ENCODE results near the gene RBKS. TPM values are rescaled to one million over a fixed set of nuclear protein-coding genes. Genes with fewer than 3 reads are reported as not detected.

The RBKS gene
- total RNA-seq, 2 experiments from 2014 or later, result 9.2 to 9.7 TPM

DNA sequence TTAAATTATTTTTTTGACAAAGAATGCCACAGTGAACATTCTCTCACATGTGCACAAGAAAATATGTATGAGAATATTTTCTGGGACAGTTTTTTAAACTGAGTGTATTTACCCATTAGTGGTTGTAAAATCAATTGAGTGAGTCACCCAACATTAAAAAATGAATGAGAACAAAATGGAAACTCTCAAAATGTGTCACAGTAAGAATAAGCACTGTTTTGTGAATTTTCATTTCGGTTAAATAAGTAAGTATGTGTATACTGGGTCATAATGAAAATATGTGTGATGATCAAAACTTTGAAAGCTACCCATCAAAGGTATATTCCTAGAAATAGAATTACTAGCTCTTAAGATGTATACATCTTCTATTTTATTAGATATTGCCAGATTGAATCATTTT lies 11.9 kb upstream of the RBKS start:
- intact Hi-C loops (cut with micrococcal nuclease), result loop anchor here (1.0 kb wide), 3 partner anchors 11 to 76 kb away; no protein-coding TSS in a partner anchor
- ChIA-PET CTCF (interaction anchor here (1.1 kb wide), 1 partner anchor 13 kb away, joined by 3 read pairs; no protein-coding TSS in a partner anchor), POLR2A (interaction anchor here (0.6 to 2.4 kb wide), 7 partner anchors 10 to 489 kb away, joined by 3 to 13 read pairs (median 4); partner anchors contain the start of genes BABAM2 and RBKS)
- Mint-ChIP-seq H3K4me3 (peak overlapping the region; percentile 34), H3K9me3 (no peaks in the 10 kb centered on the region), H3K27me3 (no peaks in the 10 kb centered on the region), H3K27ac (peak overlapping the region; percentile 76), H3K4me1 (ENCODE audit: low read depth) (peaks cover 77% of the 10 kb centered on the region), H3K36me3 (peaks cover 49% of the 10 kb centered on the region)
- no peak for DNase-seq

DNA sequence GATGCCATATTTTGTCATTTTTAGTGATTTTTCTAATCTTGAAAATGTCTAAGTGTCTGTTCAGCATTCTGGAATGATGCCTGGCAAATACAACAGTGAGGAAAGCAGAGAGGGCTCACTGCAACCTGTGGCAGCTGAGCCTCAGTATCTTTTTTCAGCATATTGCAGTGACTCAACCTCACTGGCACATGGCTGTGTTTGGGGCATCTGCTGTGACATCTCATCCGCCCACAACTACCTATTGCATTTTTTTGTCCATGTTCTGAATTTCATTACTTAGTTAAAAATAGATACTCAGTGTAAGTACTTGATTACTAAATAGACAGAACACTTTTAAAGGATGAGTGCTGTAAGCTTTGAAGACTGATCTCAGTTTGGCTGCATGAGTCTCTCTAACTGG lies 11.0 kb upstream of the RBKS start:
- DNase-seq, result peak; percentile 63
- CTCF ChIA-PET, result interaction anchor here (1.1 kb wide), 1 partner anchor 12 kb away, joined by 3 read pairs; no protein-coding TSS in a partner anchor
- no peaks in the 10 kb centered on the region for H3K27me3 Mint-ChIP-seq
- POLR2A ChIA-PET, result interaction anchor here (1.5 to 2.4 kb wide), 2 partner anchors 11 to 490 kb away, joined by 4 to 13 read pairs; partner anchors contain the start of genes BABAM2 and RBKS
- intact Hi-C loops (cut with micrococcal nuclease), result no loop called here
- H3K36me3 Mint-ChIP-seq, result peaks cover 52% of the 10 kb centered on the region
- peak overlapping the region; percentile 76 for H3K27ac Mint-ChIP-seq
- peaks cover 78% of the 10 kb centered on the region for H3K4me1 Mint-ChIP-seq (ENCODE audit: low read depth)
- no peaks in the 10 kb centered on the region for H3K9me3 Mint-ChIP-seq
- H3K4me3 Mint-ChIP-seq, result no peak overlapping the region

DNA sequence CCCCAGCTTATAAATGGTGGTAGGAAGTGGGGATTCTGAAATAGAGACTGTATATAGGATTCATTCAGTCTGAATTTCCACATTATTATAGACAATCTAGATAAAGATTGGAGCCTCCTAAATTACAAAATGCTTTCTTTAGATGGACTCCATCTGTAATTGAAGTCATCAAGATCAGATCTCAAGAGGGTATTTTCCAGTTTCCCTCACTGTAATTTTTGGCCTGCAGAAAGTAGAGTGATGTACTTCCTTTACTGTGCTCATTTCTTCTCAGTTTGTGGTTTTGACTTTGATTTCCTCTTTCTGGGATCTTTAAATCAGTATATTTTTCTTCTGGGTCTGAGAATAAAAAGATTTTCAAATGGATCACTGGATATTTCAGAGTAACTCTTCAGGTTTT lies 7.5 kb upstream of the RBKS start:
- Mint-ChIP-seq H3K36me3 (peaks cover 51% of the 10 kb centered on the region), H3K4me1 (ENCODE audit: low read depth) (peaks cover 81% of the 10 kb centered on the region), H3K27ac (peak overlapping the region; percentile 68), H3K4me3 (no peak overlapping the region), H3K9me3 (no peaks in the 10 kb centered on the region), H3K27me3 (no peaks in the 10 kb centered on the region)
- no peak for DNase-seq
- CTCF ChIA-PET, result no interaction called here
- POLR2A ChIA-PET, result no interaction called here
- intact Hi-C loops (cut with micrococcal nuclease), result no loop called here

DNA sequence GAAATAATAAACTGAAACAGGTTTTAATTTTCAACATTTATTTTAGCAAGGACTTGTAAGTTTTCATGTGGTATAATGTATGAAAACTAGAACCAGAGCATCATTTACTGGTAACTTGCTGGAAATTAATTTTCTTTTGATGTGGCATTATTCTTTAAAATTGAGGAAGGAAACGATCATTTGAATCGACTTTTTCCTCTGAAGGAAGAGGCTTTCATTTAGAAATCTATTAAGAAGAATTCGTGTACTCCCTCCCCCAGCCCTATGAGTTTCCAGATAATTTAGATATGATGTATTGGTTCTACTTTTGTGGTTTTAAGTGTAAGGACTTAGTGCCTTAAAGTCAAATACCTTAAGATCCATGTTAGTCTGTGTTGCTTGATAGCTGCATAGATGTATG lies 2.8 kb upstream of the RBKS start:
- no peak for DNase-seq

DNA sequence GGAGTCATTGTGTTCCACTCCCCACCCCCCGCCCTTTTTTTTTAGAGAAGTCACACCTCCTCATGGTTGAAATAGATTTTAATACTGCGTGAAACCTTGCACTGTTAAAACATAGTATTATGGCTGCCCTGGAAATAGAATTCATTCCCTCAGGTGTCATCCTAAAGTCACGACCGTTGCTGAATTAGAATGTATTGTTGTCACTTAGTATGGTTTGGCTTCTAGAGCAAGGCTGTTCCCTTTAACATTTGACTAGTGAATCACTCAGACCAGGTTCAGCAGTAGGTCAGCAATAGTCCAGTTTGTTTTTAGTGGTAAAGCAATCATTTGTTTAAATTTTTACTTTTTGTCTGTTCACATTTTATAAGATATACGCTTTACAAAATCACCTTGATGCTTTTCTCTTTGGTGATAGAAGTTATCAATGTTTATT lies 1.5 kb upstream of the RBKS start:
- H3K9me3 Mint-ChIP-seq, result peaks cover 2% of the 10 kb centered on the region
- H3K27ac Mint-ChIP-seq, result peak overlapping the region; percentile 100
- POLR2A ChIA-PET, result interaction anchor here (1.0 to 5.2 kb wide), 6 partner anchors 11 to 558 kb away, joined by 3 to 20 read pairs (median 5); no protein-coding TSS in a partner anchor
- H3K27me3 Mint-ChIP-seq, result peaks cover 3% of the 10 kb centered on the region
- H3K36me3 Mint-ChIP-seq, result peaks cover 42% of the 10 kb centered on the region
- intact Hi-C loops (cut with micrococcal nuclease), result loop anchor here (1.0 to 5.0 kb wide), 9 partner anchors 11 to 557 kb away; partner anchors contain the start of gene MRPL33
- DNase-seq, result no peak
- H3K4me1 Mint-ChIP-seq (ENCODE audit: low read depth), result peaks cover 74% of the 10 kb centered on the region
- CTCF ChIA-PET, result no interaction called here
- peak overlapping the region; percentile 98 for H3K4me3 Mint-ChIP-seq

More for the DNA sequence above, 2.8 kb upstream of the RBKS start:
- Mint-ChIP-seq H3K4me1 (ENCODE audit: low read depth) (peaks cover 80% of the 10 kb centered on the region), H3K27ac (peak overlapping the region; percentile 100), H3K9me3 (peaks cover 2% of the 10 kb centered on the region), H3K36me3 (peaks cover 52% of the 10 kb centered on the region), H3K4me3 (peak overlapping the region; percentile 5), H3K27me3 (peaks cover 3% of the 10 kb centered on the region)
- POLR2A ChIA-PET, result interaction anchor here (0.5 to 5.2 kb wide), 5 partner anchors 9 to 557 kb away, joined by 3 to 20 read pairs (median 4); partner anchors contain the start of gene FOSL2
- intact Hi-C loops (cut with micrococcal nuclease), result loop anchor here (5.0 kb wide), 4 partner anchors 139 to 464 kb away; no protein-coding TSS in a partner anchor
- CTCF ChIA-PET, result interaction anchor here (0.5 kb wide), 1 partner anchor 507 kb away, joined by 3 read pairs; no protein-coding TSS in a partner anchor

DNA sequence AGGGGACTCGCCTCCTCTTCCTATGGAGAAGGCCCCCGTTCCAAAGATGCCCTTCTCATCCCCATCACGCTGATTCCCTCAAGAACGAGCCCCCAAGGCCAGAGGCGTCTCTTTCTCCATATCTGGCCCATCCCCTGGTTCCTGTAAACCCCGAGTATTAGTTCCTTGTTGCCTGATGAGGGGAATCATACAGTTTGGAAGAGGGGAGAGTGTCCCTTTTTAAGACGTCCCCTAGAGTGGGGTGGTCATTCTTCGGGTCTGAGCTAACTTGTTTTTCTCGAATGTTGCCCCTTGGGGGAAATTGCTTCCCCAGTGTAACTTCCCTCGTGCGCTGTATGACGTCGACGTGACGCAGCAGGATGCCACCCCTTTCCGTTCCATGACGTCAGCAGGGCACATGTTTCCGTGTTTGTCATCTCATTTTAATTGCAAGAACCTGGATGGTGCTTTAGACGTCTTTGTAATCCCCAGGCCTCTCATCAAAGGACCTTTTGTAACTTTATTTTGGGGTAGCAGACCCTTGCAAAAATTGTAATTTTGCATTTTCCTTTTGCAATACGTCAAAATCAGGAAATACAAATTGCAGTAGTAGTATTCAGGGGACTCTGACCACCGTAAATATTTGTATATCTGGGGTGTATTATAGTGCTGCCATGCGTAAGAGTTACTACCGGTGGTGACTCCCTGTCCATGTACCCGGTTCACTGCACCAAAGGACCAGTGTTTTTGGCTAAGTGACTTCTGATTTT lies 911 bp upstream of the RBKS start:
- peak; percentile 94 for DNase-seq
- Mint-ChIP-seq H3K36me3 (peaks cover 36% of the 10 kb centered on the region), H3K4me3 (peak overlapping the region; percentile 98), H3K9me3 (peaks cover 2% of the 10 kb centered on the region), H3K27ac (peak overlapping the region; percentile 100), H3K4me1 (ENCODE audit: low read depth) (peaks cover 69% of the 10 kb centered on the region), H3K27me3 (peaks cover 3% of the 10 kb centered on the region)
- ChIA-PET CTCF (interaction anchor here (1.0 kb wide), 1 partner anchor 208 kb away, joined by 3 read pairs; no protein-coding TSS in a partner anchor), POLR2A (interaction anchor here (0.6 to 5.2 kb wide), 11 partner anchors 11 to 558 kb away, joined by 3 to 20 read pairs (median 5); no protein-coding TSS in a partner anchor)
- intact Hi-C loops (cut with micrococcal nuclease), result loop anchor here (1.0 to 5.0 kb wide), 11 partner anchors 11 to 558 kb away; partner anchors contain the start of genes FOSL2 and MRPL33

DNA sequence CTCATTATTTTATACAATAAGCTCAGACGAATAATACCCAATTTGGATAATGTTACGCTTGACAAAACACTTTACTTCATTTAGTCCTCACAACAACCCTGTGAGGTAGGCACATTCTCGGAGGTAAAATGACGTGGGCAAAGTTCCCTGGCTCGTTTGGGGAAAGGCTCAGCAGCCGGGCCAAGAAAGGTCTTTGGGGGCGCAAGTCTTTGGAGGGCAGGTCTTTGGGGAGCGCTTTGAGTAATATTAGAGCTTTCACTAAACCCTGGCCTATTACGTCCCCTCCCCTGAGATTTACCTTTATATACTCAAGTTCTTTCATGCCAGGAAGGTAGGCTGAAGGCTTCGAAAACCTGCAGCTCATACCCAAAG lies 427 bp downstream of the RBKS start:
- POLR2A ChIA-PET, result interaction anchor here (0.6 to 5.2 kb wide), 10 partner anchors 12 to 1227 kb away, joined by 3 to 20 read pairs (median 6); partner anchors contain the start of gene FOSL2
- Mint-ChIP-seq H3K27me3 (peaks cover 3% of the 10 kb centered on the region), H3K27ac (peak overlapping the region; percentile 100), H3K36me3 (peaks cover 24% of the 10 kb centered on the region), H3K4me3 (peak overlapping the region; percentile 98), H3K9me3 (peaks cover 2% of the 10 kb centered on the region), H3K4me1 (ENCODE audit: low read depth) (peaks cover 58% of the 10 kb centered on the region)
- intact Hi-C loops (cut with micrococcal nuclease), result loop anchor here (1.0 to 5.0 kb wide), 9 partner anchors 29 to 559 kb away; partner anchors contain the start of gene FOSL2
- no peak for DNase-seq
- CTCF ChIA-PET, result no interaction called here

DNA sequence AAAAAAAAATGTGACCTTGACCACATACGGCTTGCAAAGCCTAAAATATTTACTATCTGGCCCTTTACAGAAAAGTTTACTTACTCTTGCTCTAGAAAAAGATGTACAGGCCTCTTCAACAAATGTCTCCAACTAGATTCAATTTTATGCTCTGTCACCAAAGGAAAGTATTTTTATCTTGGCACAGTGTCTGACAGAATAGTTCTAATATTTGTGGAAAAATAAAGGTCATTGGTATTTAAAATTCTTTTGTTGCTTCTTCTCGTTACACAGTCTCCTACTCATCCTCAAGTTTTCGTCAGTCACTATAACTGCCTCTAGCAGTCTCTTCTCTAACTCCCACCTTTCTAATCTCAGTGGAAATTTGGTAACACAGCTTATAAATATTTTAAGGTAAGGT lies 1.4 kb downstream of the RBKS start:
- DNase-seq, result no peak
- Mint-ChIP-seq H3K9me3 (peaks cover 2% of the 10 kb centered on the region), H3K36me3 (peaks cover 17% of the 10 kb centered on the region), H3K27me3 (peaks cover 3% of the 10 kb centered on the region), H3K4me1 (ENCODE audit: low read depth) (peaks cover 49% of the 10 kb centered on the region), H3K4me3 (peak overlapping the region; percentile 98), H3K27ac (peak overlapping the region; percentile 0)
- ChIA-PET CTCF (interaction anchor here (0.9 to 1.2 kb wide), 3 partner anchors 13 to 185 kb away, joined by 3 read pairs; no protein-coding TSS in a partner anchor), POLR2A (interaction anchor here (2.3 to 5.2 kb wide), 3 partner anchors 13 to 502 kb away, joined by 8 to 20 read pairs (median 13); no protein-coding TSS in a partner anchor)
- intact Hi-C loops (cut with micrococcal nuclease), result no loop called here

DNA sequence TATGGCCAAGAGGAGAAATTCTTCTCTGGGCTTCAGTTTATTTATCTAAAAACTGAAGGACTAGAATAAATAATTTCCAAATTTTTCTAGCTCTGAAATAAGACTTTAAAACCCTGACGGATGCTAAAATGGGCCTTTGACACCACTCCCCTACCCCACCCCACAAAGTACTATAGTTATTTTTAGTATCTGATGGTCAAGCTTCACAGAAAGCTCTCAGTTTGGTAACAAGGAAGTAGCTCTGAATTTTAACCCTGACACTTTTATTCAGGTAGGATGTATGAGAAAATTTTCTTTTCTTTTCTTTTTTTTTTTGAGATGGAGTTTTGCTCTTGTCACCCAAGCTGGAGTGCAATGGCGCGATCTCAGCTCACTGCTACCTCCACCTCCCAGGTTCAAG lies 2.4 kb downstream of the RBKS start:
- peaks cover 3% of the 10 kb centered on the region for H3K27me3 Mint-ChIP-seq
- H3K4me1 Mint-ChIP-seq (ENCODE audit: low read depth), result peaks cover 40% of the 10 kb centered on the region
- no peak overlapping the region for H3K4me3 Mint-ChIP-seq
- DNase-seq, result no peak
- H3K9me3 Mint-ChIP-seq, result peaks cover 2% of the 10 kb centered on the region
- H3K36me3 Mint-ChIP-seq, result peaks cover 17% of the 10 kb centered on the region
- H3K27ac Mint-ChIP-seq, result no peak overlapping the region
- ChIA-PET CTCF (interaction anchor here (1.2 kb wide), 1 partner anchor 115 kb away, joined by 3 read pairs; no protein-coding TSS in a partner anchor), POLR2A (no interaction called here)
- intact Hi-C loops (cut with micrococcal nuclease), result no loop called here

DNA sequence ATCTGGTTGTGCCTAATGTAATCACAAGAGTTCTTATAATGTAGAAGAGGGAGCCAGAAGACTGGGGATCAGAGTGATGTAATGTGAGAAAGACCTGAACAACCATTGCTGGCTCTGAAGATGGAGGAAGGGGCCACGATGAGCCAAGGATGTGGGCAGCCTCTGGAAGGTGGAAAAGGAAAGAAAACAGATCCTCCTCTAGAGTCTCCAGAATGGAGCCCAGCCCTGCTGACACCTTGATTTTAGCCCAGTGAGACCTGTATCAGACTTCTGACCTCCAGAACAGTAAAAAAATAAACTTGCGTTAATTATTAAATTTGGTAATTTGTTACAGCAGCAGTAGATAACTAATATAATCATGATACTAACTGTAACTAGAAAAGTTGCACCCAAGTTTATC lies 3.1 kb downstream of the RBKS start:
- Mint-ChIP-seq H3K36me3 (peaks cover 19% of the 10 kb centered on the region), H3K27ac (no peak overlapping the region), H3K4me1 (ENCODE audit: low read depth) (peaks cover 34% of the 10 kb centered on the region), H3K9me3 (peaks cover 2% of the 10 kb centered on the region), H3K27me3 (peaks cover 3% of the 10 kb centered on the region), H3K4me3 (no peak overlapping the region)
- no peak for DNase-seq
- ChIA-PET CTCF (no interaction called here), POLR2A (no interaction called here)
- intact Hi-C loops (cut with micrococcal nuclease), result no loop called here

DNA sequence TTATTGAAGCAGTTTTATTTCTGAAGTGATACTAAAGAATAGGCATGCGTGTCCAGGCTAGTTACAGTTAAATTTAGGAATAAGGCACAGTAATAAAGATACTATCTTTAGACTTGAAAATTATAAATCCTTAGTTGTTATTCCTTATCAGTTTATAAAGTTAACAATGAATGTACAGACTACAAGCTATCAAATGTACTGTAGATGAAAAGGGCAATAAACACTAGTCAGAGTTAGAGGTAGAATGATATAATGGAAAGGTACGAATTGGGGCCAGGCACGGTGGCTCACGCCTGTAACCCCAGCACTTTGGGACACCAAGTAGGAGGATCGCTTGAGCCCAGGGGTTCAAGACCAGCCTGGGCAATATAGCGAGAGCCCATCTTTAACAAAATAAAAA lies 3.9 kb downstream of the RBKS start:
- intact Hi-C loops (cut with micrococcal nuclease), result no loop called here
- H3K36me3 Mint-ChIP-seq, result peaks cover 16% of the 10 kb centered on the region
- H3K27me3 Mint-ChIP-seq, result peaks cover 3% of the 10 kb centered on the region
- H3K9me3 Mint-ChIP-seq, result peaks cover 2% of the 10 kb centered on the region
- no peak overlapping the region for H3K27ac Mint-ChIP-seq
- ChIA-PET CTCF (interaction anchor here (0.6 kb wide), 1 partner anchor 74 kb away, joined by 3 read pairs; no protein-coding TSS in a partner anchor), POLR2A (no interaction called here)
- no peak overlapping the region for H3K4me3 Mint-ChIP-seq
- H3K4me1 Mint-ChIP-seq (ENCODE audit: low read depth), result peaks cover 26% of the 10 kb centered on the region
- no peak for DNase-seq

DNA sequence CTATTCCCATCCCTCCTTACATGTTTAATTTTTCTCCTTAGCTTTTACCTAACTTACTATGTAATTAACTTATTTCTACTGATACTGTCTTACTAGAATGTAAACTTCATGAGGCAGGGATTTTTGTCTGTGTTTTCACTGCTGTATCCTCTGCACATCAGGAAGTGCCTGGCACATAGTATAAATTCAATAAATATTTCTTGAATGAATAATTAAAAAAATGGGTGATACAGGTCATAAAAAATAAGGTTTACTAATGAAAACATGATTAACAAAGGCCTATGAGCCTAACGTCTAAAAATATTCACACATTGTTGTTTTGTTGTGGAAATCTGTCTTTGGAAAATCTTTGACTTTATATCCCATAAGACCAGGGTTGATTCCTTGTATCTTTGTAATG lies 4.5 kb downstream of the RBKS start:
- POLR2A ChIA-PET, result no interaction called here
- Mint-ChIP-seq H3K36me3 (peaks cover 10% of the 10 kb centered on the region), H3K4me1 (ENCODE audit: low read depth) (peaks cover 20% of the 10 kb centered on the region), H3K9me3 (no peaks in the 10 kb centered on the region), H3K27me3 (no peaks in the 10 kb centered on the region), H3K27ac (no peak overlapping the region), H3K4me3 (no peak overlapping the region)
- intact Hi-C loops (cut with micrococcal nuclease), result no loop called here
- DNase-seq, result no peak
- CTCF ChIA-PET, result no interaction called here
